Breast epithelium (tissue), 3 donors: ENCODE results near the gene DKK3.

Experiments used
- POLR2AphosphoS5 ChIP-seq, 3 donors: sonication (generic); formaldehyde crosslinking; IDR thresholded peaks; one replicate each; pipeline ENCODE4 v1.6.1; 2017; ENCODE audit warnings: antibody characterized with exemption in 3 of 3
- TF ChIP-seq, protein P1 (sequence below), 3 donors: fragments of 450-650 bp; IDR thresholded peaks; one replicate each; pipeline ENCODE4 v1.5.1; 2016 to 2017; ENCODE audit warnings: antibody characterized with exemption in 3 of 3, mild to moderate bottlenecking in 3 of 3, moderate library complexity in 3 of 3

DNA sequence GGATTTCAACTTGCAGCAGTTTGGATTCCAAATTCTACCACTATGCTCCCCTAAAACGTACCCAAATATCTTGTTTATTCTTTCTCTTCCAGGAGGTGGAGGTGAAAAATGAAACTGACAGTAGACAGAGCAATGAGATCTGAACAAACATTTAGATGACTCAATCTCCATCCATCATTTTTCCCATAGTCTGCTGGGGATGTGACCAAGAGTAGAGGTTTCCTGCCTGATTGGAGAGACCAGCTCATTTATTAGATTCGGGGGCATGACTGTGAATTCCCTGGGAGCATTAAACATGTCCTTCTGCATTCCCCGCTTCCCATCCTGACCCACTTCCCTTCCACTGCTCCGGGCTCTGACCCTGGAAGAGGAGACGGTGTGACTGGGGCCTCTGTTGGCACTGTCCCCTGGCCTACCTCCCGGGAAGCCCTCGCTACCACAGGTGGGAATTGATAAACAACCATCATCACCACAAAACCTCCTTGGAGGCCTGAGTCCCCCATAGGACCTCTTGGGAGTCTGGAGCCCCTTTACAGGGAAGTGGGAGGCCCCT, 20.3 kb downstream of the DKK3 start:
- TF ChIP-seq, protein P1, sequence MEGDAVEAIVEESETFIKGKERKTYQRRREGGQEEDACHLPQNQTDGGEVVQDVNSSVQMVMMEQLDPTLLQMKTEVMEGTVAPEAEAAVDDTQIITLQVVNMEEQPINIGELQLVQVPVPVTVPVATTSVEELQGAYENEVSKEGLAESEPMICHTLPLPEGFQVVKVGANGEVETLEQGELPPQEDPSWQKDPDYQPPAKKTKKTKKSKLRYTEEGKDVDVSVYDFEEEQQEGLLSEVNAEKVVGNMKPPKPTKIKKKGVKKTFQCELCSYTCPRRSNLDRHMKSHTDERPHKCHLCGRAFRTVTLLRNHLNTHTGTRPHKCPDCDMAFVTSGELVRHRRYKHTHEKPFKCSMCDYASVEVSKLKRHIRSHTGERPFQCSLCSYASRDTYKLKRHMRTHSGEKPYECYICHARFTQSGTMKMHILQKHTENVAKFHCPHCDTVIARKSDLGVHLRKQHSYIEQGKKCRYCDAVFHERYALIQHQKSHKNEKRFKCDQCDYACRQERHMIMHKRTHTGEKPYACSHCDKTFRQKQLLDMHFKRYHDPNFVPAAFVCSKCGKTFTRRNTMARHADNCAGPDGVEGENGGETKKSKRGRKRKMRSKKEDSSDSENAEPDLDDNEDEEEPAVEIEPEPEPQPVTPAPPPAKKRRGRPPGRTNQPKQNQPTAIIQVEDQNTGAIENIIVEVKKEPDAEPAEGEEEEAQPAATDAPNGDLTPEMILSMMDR (IDR thresholded peaks at IDR 0.05): no peak
- no peak for TF ChIP-seq POLR2AphosphoS5 (IDR thresholded peaks at IDR 0.05)
